Measurements from ENCODE around the gene WNT9A.

The WNT9A gene

GRCh38 chr1:227906550-227907071, 41.1 kb downstream of the WNT9A start:
- DNase-seq, result no peak
- Histone ChIP-seq H3K4me3 (ENCODE audit: low read depth, low read length) (no peak overlapping the region), H3K36me3 (no peaks in the 10 kb centered on the region), H3K4me1 (no peaks in the 10 kb centered on the region), H3K27me3 (no peaks in the 10 kb centered on the region), H3K9me3 (no peaks in the 10 kb centered on the region)
- TF ChIP-seq, protein P1, sequence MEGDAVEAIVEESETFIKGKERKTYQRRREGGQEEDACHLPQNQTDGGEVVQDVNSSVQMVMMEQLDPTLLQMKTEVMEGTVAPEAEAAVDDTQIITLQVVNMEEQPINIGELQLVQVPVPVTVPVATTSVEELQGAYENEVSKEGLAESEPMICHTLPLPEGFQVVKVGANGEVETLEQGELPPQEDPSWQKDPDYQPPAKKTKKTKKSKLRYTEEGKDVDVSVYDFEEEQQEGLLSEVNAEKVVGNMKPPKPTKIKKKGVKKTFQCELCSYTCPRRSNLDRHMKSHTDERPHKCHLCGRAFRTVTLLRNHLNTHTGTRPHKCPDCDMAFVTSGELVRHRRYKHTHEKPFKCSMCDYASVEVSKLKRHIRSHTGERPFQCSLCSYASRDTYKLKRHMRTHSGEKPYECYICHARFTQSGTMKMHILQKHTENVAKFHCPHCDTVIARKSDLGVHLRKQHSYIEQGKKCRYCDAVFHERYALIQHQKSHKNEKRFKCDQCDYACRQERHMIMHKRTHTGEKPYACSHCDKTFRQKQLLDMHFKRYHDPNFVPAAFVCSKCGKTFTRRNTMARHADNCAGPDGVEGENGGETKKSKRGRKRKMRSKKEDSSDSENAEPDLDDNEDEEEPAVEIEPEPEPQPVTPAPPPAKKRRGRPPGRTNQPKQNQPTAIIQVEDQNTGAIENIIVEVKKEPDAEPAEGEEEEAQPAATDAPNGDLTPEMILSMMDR (IDR thresholded peaks at IDR 0.05; ENCODE audit: low read depth, low read length), result no peak

DNA sequence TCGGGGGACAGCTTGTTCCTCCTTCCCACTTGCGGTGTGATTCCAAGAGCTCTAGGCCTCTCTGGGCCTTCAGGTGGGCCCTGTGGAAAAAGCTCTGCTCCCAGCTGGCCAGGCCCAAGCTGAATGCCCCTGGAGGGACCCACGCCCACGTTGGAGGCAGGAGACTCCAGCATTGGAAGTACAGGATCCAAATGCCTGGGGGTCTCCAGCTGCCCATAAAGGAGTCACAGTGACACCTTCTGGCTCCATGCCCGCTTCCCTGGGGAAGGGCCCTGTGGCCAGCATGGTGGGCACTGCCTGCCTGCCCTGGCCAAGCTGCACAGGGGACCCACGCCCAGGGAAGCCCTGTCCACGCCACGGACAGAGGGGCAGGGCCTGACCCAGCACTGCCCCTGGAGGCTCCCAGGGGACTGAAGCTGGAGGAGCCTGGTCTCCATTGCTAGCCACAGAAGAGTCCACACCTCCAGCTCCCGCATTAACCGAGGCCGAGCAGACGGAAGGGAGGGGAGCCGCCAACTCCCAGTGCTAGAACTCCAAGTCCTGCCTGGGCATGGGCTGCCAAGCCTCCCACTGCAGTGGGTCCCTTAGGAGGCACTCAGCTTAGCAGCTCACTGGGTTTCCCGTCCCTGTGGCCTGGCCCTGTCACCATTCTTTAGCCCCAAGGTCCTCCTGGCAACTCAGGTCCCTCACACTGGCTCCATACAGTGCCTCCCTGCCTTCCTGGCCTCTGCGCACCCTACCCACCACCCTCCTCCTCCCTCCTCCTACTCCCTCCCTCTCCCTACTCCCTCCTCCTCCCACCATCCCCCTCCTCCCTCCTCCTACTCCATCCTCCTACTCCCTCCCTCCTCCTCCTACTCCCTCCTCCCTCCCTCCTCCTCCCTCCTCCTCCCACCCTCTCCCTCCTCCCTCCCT, 41.9 kb downstream of the WNT9A start:
- Histone ChIP-seq H3K4me1 (no peaks in the 10 kb centered on the region), H3K4me3 (ENCODE audit: low read depth, low read length) (no peak overlapping the region), H3K27me3 (no peaks in the 10 kb centered on the region), H3K9me3 (no peaks in the 10 kb centered on the region), H3K36me3 (no peaks in the 10 kb centered on the region)
- DNase-seq, result no peak
- TF ChIP-seq, protein P1 (IDR thresholded peaks at IDR 0.05; ENCODE audit: low read depth, low read length), result no peak

DNA sequence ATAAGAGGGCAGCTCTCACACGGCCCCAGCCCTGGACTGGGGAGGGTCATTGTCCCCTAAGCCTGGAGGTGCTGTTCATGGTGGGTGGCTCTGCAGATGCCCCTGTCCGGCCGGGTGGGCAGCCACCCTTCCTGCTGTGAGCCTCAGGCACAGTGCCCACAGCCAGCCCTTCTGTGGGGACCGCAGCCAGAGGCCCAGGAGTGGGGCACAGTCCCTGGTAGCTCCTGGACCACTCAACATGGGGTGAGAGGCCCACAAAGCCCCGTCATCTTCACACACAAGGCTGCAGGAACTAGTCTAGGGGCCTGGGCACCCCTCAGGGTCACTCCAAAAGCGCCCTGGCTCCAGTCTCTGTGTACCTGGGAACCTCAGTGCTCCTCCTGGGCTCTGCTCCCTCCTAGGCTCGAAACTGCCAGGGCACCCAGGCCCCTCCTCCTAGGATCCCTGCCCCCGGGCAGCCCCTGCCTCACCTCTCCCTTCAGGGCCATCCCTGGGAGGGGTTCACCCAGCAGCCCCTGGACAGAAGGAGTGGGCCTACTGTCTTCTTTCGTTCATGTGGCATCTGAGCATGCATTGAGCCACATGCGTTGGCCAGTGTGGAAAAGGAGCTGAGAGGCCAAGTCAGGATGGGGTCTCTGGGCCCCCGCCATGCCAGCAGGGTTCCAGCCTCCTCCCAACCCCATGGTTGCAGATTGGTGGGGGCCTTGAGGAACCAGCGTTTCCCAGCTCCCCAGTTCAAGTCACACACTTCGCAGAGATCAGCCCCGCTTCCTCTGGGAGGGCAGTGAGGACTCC, 43.0 kb downstream of the WNT9A start:
- DNase-seq, result no peak
- TF ChIP-seq, protein P1 (IDR thresholded peaks at IDR 0.05; ENCODE audit: low read depth, low read length), result no peak
- no peaks in the 10 kb centered on the region for H3K36me3 ChIP-seq
- H3K4me3 ChIP-seq (ENCODE audit: low read depth, low read length), result no peak overlapping the region
- H3K4me1 ChIP-seq, result no peaks in the 10 kb centered on the region
- H3K27me3 ChIP-seq, result no peaks in the 10 kb centered on the region
- H3K9me3 ChIP-seq, result no peaks in the 10 kb centered on the region

DNA sequence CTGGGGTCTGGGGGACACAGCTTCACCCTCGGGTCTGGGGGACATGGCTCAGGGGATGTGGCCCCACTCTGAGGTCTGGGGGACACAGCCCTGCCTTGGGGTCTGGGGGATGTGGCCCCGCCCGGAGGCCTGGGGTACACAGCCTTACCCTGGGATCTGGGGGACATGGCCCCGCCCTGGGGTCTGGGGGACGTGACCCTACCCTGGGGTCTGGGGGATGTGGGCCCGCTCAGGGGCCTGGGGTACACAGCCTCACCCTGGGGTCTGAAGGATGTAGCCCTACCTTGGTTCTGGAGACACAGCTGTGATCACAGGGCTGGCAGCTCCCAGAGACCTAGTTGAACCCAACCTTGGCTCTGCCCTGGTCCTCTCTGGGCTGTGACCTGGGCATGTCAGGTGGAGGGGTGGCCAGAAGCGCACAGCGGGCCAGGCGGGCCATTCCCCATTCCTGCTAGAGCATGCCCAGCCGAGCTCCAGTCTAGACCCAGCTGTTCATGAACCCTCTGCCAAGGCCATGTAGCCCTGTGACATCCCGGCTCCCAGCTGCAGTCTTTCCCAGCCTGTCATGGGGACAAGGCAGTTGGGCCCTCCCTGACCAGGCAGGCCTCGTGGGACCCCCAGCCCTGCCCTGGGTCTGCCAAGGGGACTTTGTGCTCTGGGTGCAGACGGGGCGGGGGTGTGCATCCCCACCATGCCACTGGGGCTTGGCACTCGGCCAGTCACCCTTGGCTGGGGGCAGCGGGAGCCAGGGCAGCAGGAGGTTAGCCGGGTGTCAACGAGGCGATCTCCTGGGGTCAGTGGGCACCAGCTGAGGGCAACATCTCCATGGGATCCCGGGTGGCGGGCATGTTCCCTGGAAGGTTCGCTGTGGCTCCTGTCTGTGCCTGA, 43.9 kb downstream of the WNT9A start:
- no peaks in the 10 kb centered on the region for H3K27me3 ChIP-seq
- TF ChIP-seq, protein P1 (IDR thresholded peaks at IDR 0.05; ENCODE audit: low read depth, low read length), result no peak
- no peaks in the 10 kb centered on the region for H3K9me3 ChIP-seq
- no peak overlapping the region for H3K4me3 ChIP-seq (ENCODE audit: low read depth, low read length)
- no peaks in the 10 kb centered on the region for H3K36me3 ChIP-seq
- no peak for DNase-seq
- no peaks in the 10 kb centered on the region for H3K4me1 ChIP-seq

- Histone ChIP-seq H3K27me3 (no peaks in the 10 kb centered on the region), H3K4me3 (ENCODE audit: low read depth, low read length) (no peak overlapping the region), H3K4me1 (no peaks in the 10 kb centered on the region), H3K36me3 (no peaks in the 10 kb centered on the region), H3K9me3 (no peaks in the 10 kb centered on the region)
- TF ChIP-seq, protein P1 (IDR thresholded peaks at IDR 0.05; ENCODE audit: low read depth, low read length), result no peak
- DNase-seq, result no peak
Measured at GRCh38 chr1:227903061-227903521, 44.6 kb downstream of the WNT9A start.

All from BE2C (cell line).